K562 (cell line): Measurements from ENCODE around the gene SMIM35. TPM values are rescaled to one million over a fixed set of nuclear protein-coding genes. Genes with fewer than 3 reads are reported as not detected.
A peak's percentile ranks its signal among the peaks of the same experiment; 100 is the strongest.

Experiments
- CC2D1A ChIP-seq: fragments of 450-650 bp; IDR thresholded peaks from 2 replicates; pipeline ENCODE4 v1.6.1; 2017; ENCODE audit warnings: mild to moderate bottlenecking
- CTBP1 ChIP-seq: fragments of 450-650 bp; IDR thresholded peaks from 2 replicates; pipeline ENCODE4 v1.6.1; 2016; ENCODE audit warnings: borderline replicate concordance
- DDX20 ChIP-seq: fragments of 450-650 bp; IDR thresholded peaks from 2 replicates; pipeline ENCODE4 v1.6.1; 2016; ENCODE audit warnings: missing genetic modification characterization, low read depth, mild to moderate bottlenecking, missing compliant biosample characterization, moderate library complexity
- ELF2 ChIP-seq: fragments of 250-450 bp; sonication (Bioruptor Pico); IDR thresholded peaks from 2 replicates; pipeline ENCODE4 v1.5.0; 2021; ENCODE audit warnings: mild to moderate bottlenecking
- EP300 ChIP-seq: IDR thresholded peaks from 2 replicates; pipeline ENCODE4 v1.6.1; 2012; ENCODE audit warnings: low read length, improper control_type of control experiment
- ERF ChIP-seq: fragments of 450-650 bp; formaldehyde crosslinking; IDR thresholded peaks from 2 replicates; pipeline ENCODE4 v1.4.0; 2020; ENCODE audit warnings: mild to moderate bottlenecking, mixed read lengths
- FOSL1 ChIP-seq: fragments of 200-800 bp; sonication (Bioruptor generic); conservative IDR thresholded peaks from 2 replicates; pipeline ENCODE4 v1.6.1; 2016; ENCODE audit warnings: missing genetic modification characterization, missing compliant biosample characterization
- HDAC3 ChIP-seq: fragments of 450-650 bp; IDR thresholded peaks from 2 replicates; pipeline ENCODE4 v1.6.1; 2018; ENCODE audit warnings: borderline replicate concordance, mild to moderate bottlenecking, moderate library complexity; ENCODE audit not compliant: partially characterized antibody
- MAFK ChIP-seq: IDR thresholded peaks from 2 replicates; pipeline ENCODE4 v1.6.1; 2011; ENCODE audit warnings: low read length, improper control_type of control experiment
- MAZ ChIP-seq, 2 experiments: fragments of 450-650 bp in 1 of 2; sonication (generic) in 1 of 2; formaldehyde crosslinking; IDR thresholded peaks in 1 of 2; conservative IDR thresholded peaks in 1 of 2; 2 replicates each; pipeline versions ENCODE4 v1.4.0 to v1.5.0; 2020; ENCODE audit warnings: mild to moderate bottlenecking in 1 of 2, missing genetic modification reagents in 1 of 2
- MNT ChIP-seq, 2 experiments: fragments of 450-650 bp; conservative IDR thresholded peaks; 2 replicates each; pipeline ENCODE4 v1.6.1; 2017; ENCODE audit warnings: mild to moderate bottlenecking in 2 of 2, moderate library complexity in 2 of 2
- PHTF2 ChIP-seq: fragments of 250-450 bp; sonication (Bioruptor Pico); IDR thresholded peaks from 2 replicates; pipeline ENCODE4 v1.5.0; 2021; ENCODE audit warnings: mild to moderate bottlenecking
- POU5F1 ChIP-seq: fragments of 150-350 bp; IDR thresholded peaks from 2 replicates; pipeline ENCODE4 v1.6.1; 2014; ENCODE audit warnings: borderline replicate concordance, low read length, low read depth, mild to moderate bottlenecking; ENCODE audit not compliant: partially characterized antibody
- RBFOX2 ChIP-seq: fragments of 200-400 bp; formaldehyde crosslinking; IDR thresholded peaks from 2 replicates; pipeline ENCODE4 v1.6.1; 2017; ENCODE audit warnings: low read depth, mild to moderate bottlenecking, low read length, moderate library complexity
- SMARCE1 ChIP-seq: fragments of 450-650 bp; IDR thresholded peaks from 2 replicates; pipeline ENCODE4 v1.7.1; 2016; ENCODE audit warnings: mild to moderate bottlenecking
- SNRNP70 ChIP-seq: fragments of 200-400 bp; formaldehyde crosslinking; optimal IDR thresholded peaks from 2 replicates; pipeline ENCODE3; 2017; ENCODE audit warnings: low read depth, low read length
- ZBED1 ChIP-seq: IDR thresholded peaks from 2 replicates; pipeline ENCODE4 v1.6.1; 2014
- ZEB2 ChIP-seq: fragments of 450-650 bp; IDR thresholded peaks from 2 replicates; pipeline ENCODE4 v1.6.1; 2016
- ZNF280B ChIP-seq: fragments of 250-450 bp; sonication (Bioruptor Pico); IDR thresholded peaks from 2 replicates; pipeline ENCODE4 v1.5.1; 2021; ENCODE audit warnings: mild to moderate bottlenecking
- ZNF444 ChIP-seq: fragments of 250-450 bp; sonication (Bioruptor Pico); IDR thresholded peaks from 2 replicates; pipeline ENCODE4 v1.4.0; 2020; ENCODE audit warnings: mild to moderate bottlenecking, moderate library complexity
- ZNF79 ChIP-seq: fragments of 250-450 bp; sonication (Bioruptor Pico); IDR thresholded peaks from 2 replicates; pipeline ENCODE4 v1.4.0; 2020; ENCODE audit warnings: low read depth, mild to moderate bottlenecking, moderate library complexity
- polyA plus RNA-seq, 8 experiments: library from polyadenylated mRNA; depleted of rRNA in 4 of 8; stranded (reverse) in 5 of 8; unstranded in 3 of 8; fragments of >200 nt; fragmentation: Nextera tagmentation in 2 of 8; fragmentation: Illumina TruSeq in 1 of 8; extraction: Ambion mirVana in 2 of 8; extraction: Trizol in 1 of 8; gene quantifications; 2 replicates each; pipeline versions ENCODE4 v1.2.1 to v1.2.3, GENCODE V29; 2011 to 2014; ENCODE audit warnings: inconsistent platforms in 1 of 8, missing spikeins in 1 of 8
- total RNA-seq, 7 experiments: library from RNA; depleted of rRNA in 6 of 7; stranded (reverse); fragments of >200 nt in 6 of 7; fragmentation: Illumina TruSeq in 2 of 7; extraction: Trizol in 2 of 7; gene quantifications; 2 replicates each; pipeline versions ENCODE4 v1.2.1 to v1.2.3, GENCODE V29; 2011 to 2021; ENCODE audit warnings: low replicate concordance in 1 of 7
- TF ChIP-seq, protein P1 (sequence below): fragments of 450-650 bp; formaldehyde crosslinking; conservative IDR thresholded peaks from 2 replicates; pipeline ENCODE4 v1.4.0; 2022; ENCODE audit warnings: mild to moderate bottlenecking, missing genetic modification characterization
- TF ChIP-seq, protein P2 (sequence below): fragments of 250-450 bp; sonication (Bioruptor Pico); IDR thresholded peaks from 2 replicates; pipeline ENCODE4 v1.5.0; 2020; ENCODE audit warnings: mild to moderate bottlenecking

Gene SMIM35
- total and polyA plus RNA-seq, 9 of the 15 experiments (the other 6 are each of a cell fraction or from before 2014, with no cell fraction given) = 0.03 TPM; not detected in 7

GRCh38 chr11:118002010-118002540 is 84.7 kb downstream of the SMIM35 start (continued):
- TF ChIP-seq HDAC3 = peak; percentile 51
- TF ChIP-seq, protein P1, sequence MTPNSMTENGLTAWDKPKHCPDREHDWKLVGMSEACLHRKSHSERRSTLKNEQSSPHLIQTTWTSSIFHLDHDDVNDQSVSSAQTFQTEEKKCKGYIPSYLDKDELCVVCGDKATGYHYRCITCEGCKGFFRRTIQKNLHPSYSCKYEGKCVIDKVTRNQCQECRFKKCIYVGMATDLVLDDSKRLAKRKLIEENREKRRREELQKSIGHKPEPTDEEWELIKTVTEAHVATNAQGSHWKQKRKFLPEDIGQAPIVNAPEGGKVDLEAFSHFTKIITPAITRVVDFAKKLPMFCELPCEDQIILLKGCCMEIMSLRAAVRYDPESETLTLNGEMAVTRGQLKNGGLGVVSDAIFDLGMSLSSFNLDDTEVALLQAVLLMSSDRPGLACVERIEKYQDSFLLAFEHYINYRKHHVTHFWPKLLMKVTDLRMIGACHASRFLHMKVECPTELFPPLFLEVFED = no peak
- peak in 1 of 2 experiments; percentile 44; a peak in 1 of 4 replicates for TF ChIP-seq MNT (conservative IDR thresholded peaks at IDR 0.05)
- TF ChIP-seq POU5F1 = no peak
- TF ChIP-seq ERF (CRISPR knock-in tag) = peak; percentile 76
- TF ChIP-seq, protein P2, sequence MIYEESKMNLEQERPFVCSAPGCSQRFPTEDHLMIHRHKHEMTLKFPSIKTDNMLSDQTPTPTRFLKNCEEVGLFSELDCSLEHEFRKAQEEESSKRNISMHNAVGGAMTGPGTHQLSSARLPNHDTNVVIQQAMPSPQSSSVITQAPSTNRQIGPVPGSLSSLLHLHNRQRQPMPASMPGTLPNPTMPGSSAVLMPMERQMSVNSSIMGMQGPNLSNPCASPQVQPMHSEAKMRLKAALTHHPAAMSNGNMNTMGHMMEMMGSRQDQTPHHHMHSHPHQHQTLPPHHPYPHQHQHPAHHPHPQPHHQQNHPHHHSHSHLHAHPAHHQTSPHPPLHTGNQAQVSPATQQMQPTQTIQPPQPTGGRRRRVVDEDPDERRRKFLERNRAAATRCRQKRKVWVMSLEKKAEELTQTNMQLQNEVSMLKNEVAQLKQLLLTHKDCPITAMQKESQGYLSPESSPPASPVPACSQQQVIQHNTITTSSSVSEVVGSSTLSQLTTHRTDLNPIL = 0 out of 2 replicates have a peak, but pooled peaks have one; percentile 78
- TF ChIP-seq FOSL1 (tag) = peak; percentile 44; the same call in 1 of the 2 replicates
- TF ChIP-seq CTBP1 = peak; percentile 35; the same call in 1 of the 2 replicates
- TF ChIP-seq SNRNP70 = no peak
- 0 out of 2 replicates have a peak, but pooled peaks have one; percentile 46 for TF ChIP-seq ELF2 (CRISPR knock-in tag)
- peak; percentile 43 to 73 for TF ChIP-seq MAZ (CRISPR knock-in tag; conservative IDR thresholded peaks at IDR 0.05 in 1 of 2, IDR thresholded peaks at IDR 0.05 in 1 of 2)
- peak; percentile 48; the same call in 1 of the 2 replicates for TF ChIP-seq SMARCE1
- TF ChIP-seq ZEB2 = peak; percentile 94
- peak; percentile 89 for TF ChIP-seq DDX20 (tag)
- TF ChIP-seq RBFOX2 = 0 out of 2 replicates have a peak, but pooled peaks have one; percentile 16
- TF ChIP-seq ZNF79 (CRISPR knock-in tag) = peak; percentile 80
- TF ChIP-seq ZBED1 = no peak
- TF ChIP-seq CC2D1A = 0 out of 2 replicates have a peak, but pooled peaks have one; percentile 20
- TF ChIP-seq MAFK = peak; percentile 48; the same call in 1 of the 2 replicates
- 0 out of 2 replicates have a peak, but pooled peaks have one; percentile 53 for TF ChIP-seq PHTF2 (CRISPR knock-in tag)
- peak; percentile 88 for TF ChIP-seq EP300
- 0 out of 2 replicates have a peak, but pooled peaks have one; percentile 8 for TF ChIP-seq ZNF280B (CRISPR knock-in tag)
- TF ChIP-seq ZNF444 (CRISPR knock-in tag) = peak; percentile 65; the same call in 1 of the 2 replicates
